ENCODE measurements around the gene ASXL3.

Gene ASXL3

GRCh38 chr18:33576999-33577646 lies 896 bp upstream of the ASXL3 start:
- Mint-ChIP-seq H3K9me3 (no peaks in the 10 kb centered on the region), H3K27me3 (peaks cover 27% of the 10 kb centered on the region), H3K4me1 (ENCODE audit: low read depth) (peaks cover 6% of the 10 kb centered on the region), H3K27ac (no peak overlapping the region), H3K36me3 (ENCODE audit: low read depth) (peaks cover 4% of the 10 kb centered on the region), H3K4me3 (peak overlapping the region; percentile 78)

DNA sequence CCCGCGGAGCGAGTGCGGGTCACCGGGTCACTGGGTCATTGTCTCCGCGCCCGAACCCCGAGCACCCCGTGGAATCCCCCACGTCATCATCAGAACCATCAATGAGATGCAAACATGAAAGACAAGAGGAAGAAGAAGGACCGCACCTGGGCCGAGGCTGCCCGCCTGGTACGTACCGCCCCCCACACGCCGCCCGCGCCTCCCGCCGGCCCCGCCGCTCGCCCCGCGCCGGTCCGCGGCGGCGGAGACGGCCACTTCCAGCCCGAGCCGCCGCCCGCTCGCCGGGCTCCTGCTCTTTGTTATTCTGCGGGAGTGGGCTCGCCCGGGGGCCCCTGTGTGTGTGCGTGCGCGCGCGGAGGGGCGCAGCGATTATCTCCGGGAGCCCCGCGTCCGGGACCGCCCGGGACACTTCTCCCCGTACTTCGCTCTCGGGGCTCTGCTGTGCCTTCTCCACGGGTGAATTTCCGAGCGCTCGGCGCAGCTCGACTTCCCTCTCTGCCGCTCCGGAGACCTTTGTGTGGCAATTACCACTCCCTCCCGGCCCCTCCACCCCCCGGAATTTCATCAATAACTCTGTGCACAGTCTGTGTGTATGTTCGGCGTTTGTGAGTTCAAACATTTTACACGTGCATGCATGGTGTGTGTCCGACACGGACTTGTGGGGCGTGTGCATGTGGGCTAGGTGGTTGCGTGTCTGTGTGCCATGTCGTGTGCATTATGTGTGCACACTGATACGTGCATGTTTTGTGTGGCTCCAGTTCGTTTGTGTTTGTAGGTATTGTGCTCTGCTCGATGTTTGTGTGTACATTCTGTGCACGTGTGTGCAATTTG lies 714 bp downstream of the ASXL3 start:
- H3K4me3 Mint-ChIP-seq: peak overlapping the region; percentile 37
- H3K27me3 Mint-ChIP-seq: peaks cover 27% of the 10 kb centered on the region
- H3K9me3 Mint-ChIP-seq: no peaks in the 10 kb centered on the region
- no peak overlapping the region for H3K27ac Mint-ChIP-seq
- peaks cover 4% of the 10 kb centered on the region for H3K36me3 Mint-ChIP-seq (ENCODE audit: low read depth)
- peaks cover 6% of the 10 kb centered on the region for H3K4me1 Mint-ChIP-seq (ENCODE audit: low read depth)

GRCh38 chr18:33579349-33580215 lies 1.6 kb downstream of the ASXL3 start:
- Mint-ChIP-seq H3K4me3 (no peak overlapping the region), H3K4me1 (ENCODE audit: low read depth) (peaks cover 6% of the 10 kb centered on the region), H3K27ac (no peak overlapping the region), H3K36me3 (ENCODE audit: low read depth) (peaks cover 4% of the 10 kb centered on the region), H3K9me3 (no peaks in the 10 kb centered on the region), H3K27me3 (peaks cover 27% of the 10 kb centered on the region)

GRCh38 chr18:33580546-33580945 lies 2.5 kb downstream of the ASXL3 start:
- Mint-ChIP-seq H3K4me3 (no peak overlapping the region), H3K36me3 (ENCODE audit: low read depth) (peaks cover 4% of the 10 kb centered on the region), H3K27ac (no peak overlapping the region), H3K4me1 (ENCODE audit: low read depth) (peaks cover 6% of the 10 kb centered on the region), H3K27me3 (peaks cover 23% of the 10 kb centered on the region), H3K9me3 (no peaks in the 10 kb centered on the region)

GRCh38 chr18:33581856-33582255 lies 3.8 kb downstream of the ASXL3 start:
- Mint-ChIP-seq H3K9me3 (peaks cover 4% of the 10 kb centered on the region), H3K36me3 (ENCODE audit: low read depth) (peaks cover 4% of the 10 kb centered on the region), H3K4me3 (no peak overlapping the region), H3K4me1 (ENCODE audit: low read depth) (peaks cover 6% of the 10 kb centered on the region), H3K27me3 (peaks cover 15% of the 10 kb centered on the region), H3K27ac (no peak overlapping the region)

- Mint-ChIP-seq H3K4me1 (ENCODE audit: low read depth) (no peaks in the 10 kb centered on the region), H3K4me3 (no peak overlapping the region), H3K27me3 (peaks cover 4% of the 10 kb centered on the region), H3K9me3 (peaks cover 4% of the 10 kb centered on the region), H3K27ac (no peak overlapping the region), H3K36me3 (ENCODE audit: low read depth) (no peaks in the 10 kb centered on the region)
Observed at GRCh38 chr18:33583901-33584300, 5.9 kb downstream of the ASXL3 start.

DNA sequence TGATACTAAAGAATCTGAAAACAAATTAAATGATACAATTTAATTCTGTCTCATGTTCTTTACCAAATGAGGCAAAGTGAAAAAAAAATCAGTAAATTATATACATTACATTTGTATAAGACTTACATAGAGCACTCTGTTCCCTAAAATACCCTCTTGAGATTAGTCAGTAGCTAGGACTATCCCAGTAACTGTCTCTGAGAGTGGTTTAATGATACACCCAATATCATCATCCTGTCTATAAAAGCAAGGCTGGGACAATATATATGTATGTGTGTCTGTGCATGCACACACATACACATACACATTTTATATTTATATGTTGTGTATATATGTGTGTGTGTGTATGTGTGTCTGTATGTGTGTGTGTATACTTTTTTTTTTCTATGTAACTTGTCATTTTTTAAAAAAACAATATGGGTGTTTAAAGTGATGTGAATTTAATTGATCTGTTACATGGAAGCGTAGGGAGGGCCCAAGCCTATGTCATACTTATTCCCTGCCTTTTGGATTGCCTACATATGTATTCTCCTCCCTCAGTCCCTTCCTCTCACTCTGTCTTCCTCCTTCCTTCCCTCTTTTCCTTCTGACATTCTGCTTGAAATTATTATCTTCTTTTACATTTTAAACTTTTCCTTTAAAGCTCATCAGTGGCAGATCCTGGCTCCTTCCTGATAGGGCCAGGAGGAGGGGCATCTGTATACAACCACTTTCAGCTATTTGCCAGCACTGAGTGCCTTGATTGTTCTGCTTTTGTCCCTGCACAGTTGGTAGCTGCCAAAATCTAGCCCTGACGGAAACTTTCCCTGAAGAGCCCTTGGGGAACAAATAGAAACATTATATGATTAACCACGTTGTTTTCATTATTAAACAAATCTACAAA lies 6.8 kb downstream of the ASXL3 start:
- H3K27ac Mint-ChIP-seq: no peak overlapping the region
- no peaks in the 10 kb centered on the region for H3K36me3 Mint-ChIP-seq (ENCODE audit: low read depth)
- no peaks in the 10 kb centered on the region for H3K4me1 Mint-ChIP-seq (ENCODE audit: low read depth)
- H3K9me3 Mint-ChIP-seq: peaks cover 4% of the 10 kb centered on the region
- H3K27me3 Mint-ChIP-seq: peaks cover 4% of the 10 kb centered on the region
- no peak overlapping the region for H3K4me3 Mint-ChIP-seq

DNA sequence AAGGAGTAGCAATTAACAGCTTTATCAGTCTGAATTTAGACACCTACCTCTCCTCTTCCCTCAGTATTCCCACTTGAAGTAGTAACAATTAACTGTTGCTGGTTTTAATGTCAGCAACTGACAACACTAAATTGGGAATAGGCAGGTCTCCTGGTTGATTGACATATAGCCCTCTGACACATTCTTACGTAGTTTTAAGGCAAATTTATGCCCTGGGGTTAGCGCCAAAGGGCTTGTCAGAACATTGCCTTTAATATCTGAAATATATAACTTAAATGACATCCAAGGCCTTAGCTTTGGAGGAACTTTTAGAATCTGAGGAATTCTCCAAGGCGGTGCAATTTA lies 7.4 kb downstream of the ASXL3 start:
- no peak overlapping the region for H3K27ac Mint-ChIP-seq
- H3K4me1 Mint-ChIP-seq (ENCODE audit: low read depth): no peaks in the 10 kb centered on the region
- peaks cover 4% of the 10 kb centered on the region for H3K27me3 Mint-ChIP-seq
- H3K4me3 Mint-ChIP-seq: no peak overlapping the region
- H3K36me3 Mint-ChIP-seq (ENCODE audit: low read depth): no peaks in the 10 kb centered on the region
- peaks cover 4% of the 10 kb centered on the region for H3K9me3 Mint-ChIP-seq

DNA sequence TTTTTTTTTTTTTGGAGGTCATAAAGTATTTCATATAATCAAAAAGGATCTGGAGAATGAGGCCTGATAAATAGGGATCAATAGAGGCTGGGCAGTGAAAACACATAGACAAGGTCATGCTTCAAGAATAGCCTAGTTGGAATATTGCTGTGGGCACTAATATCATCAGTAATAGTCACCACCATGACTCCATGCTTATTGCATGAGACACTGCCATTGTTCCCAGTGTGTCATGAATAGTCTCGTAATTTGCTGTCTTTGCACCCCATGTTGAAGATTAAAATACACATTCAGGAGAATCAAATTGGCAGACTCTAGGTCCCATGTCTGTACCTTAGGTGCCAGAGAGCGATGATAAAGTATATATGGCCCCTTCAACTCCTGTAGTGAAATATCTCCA lies 10.3 kb downstream of the ASXL3 start:
- no peaks in the 10 kb centered on the region for H3K4me1 Mint-ChIP-seq (ENCODE audit: low read depth)
- H3K27ac Mint-ChIP-seq: no peak overlapping the region
- peaks cover 7% of the 10 kb centered on the region for H3K9me3 Mint-ChIP-seq
- H3K36me3 Mint-ChIP-seq (ENCODE audit: low read depth): no peaks in the 10 kb centered on the region
- no peaks in the 10 kb centered on the region for H3K27me3 Mint-ChIP-seq
- no peak overlapping the region for H3K4me3 Mint-ChIP-seq

GRCh38 chr18:33593261-33593660 lies 15.2 kb downstream of the ASXL3 start:
- H3K36me3 Mint-ChIP-seq (ENCODE audit: low read depth): no peaks in the 10 kb centered on the region
- no peaks in the 10 kb centered on the region for H3K27me3 Mint-ChIP-seq
- no peak overlapping the region for H3K4me3 Mint-ChIP-seq
- H3K27ac Mint-ChIP-seq: no peak overlapping the region
- H3K9me3 Mint-ChIP-seq: peaks cover 4% of the 10 kb centered on the region
- no peaks in the 10 kb centered on the region for H3K4me1 Mint-ChIP-seq (ENCODE audit: low read depth)

DNA sequence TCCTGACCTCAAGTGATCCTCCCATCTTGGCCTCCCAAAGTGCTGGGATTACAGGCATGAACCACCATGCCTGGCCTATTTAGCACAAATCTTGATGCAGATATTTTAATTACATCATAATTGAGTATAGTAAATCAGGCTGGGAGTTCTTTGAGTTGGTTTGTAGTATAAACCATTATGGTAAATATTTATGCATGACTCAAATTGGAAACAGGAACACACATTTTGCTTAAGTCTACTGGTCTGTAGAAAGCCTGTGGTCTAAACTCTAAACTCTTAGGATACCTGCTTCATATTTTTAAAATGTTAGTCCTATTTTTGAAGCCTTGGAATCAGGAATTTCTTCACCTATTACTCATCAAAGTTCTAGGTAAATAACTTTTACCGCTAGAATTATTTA lies 16.8 kb downstream of the ASXL3 start:
- H3K4me3 Mint-ChIP-seq: no peak overlapping the region
- peaks cover 4% of the 10 kb centered on the region for H3K9me3 Mint-ChIP-seq
- H3K36me3 Mint-ChIP-seq (ENCODE audit: low read depth): no peaks in the 10 kb centered on the region
- H3K4me1 Mint-ChIP-seq (ENCODE audit: low read depth): no peaks in the 10 kb centered on the region
- no peaks in the 10 kb centered on the region for H3K27me3 Mint-ChIP-seq
- H3K27ac Mint-ChIP-seq: no peak overlapping the region

DNA sequence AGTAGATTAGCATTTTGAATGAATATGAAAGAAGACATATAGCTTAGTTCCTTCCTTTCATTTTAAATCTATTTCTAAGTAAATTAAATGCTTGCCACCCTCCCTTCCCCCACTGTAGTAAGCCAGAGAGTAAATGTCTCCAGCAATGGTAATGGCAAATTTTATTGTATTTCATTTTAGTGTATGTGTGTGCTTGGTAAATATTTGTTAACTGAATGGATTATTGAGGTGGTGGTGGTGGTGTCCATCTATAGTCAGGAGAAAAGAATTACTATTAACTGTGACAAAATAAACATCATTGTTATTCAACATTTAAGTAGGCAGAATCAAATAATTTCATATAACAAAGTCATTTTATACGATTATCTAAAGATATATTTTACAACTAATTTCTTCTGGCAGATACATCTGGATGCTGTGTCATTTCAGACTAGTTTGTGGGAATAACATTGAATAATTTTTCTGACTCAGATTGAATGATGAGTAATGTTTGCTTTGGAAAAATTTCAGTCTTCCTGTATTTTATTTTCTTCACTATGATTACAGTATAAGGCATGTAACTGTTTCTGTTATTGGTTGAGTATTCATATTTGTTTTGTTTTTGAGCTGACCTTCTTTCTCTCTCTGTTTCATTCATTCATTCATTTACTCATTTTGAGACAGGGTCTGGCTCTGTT lies 18.3 kb downstream of the ASXL3 start:
- Mint-ChIP-seq H3K4me3 (no peak overlapping the region), H3K36me3 (ENCODE audit: low read depth) (no peaks in the 10 kb centered on the region), H3K27me3 (no peaks in the 10 kb centered on the region), H3K9me3 (peaks cover 4% of the 10 kb centered on the region), H3K4me1 (ENCODE audit: low read depth) (no peaks in the 10 kb centered on the region), H3K27ac (no peak overlapping the region)

- H3K27ac Mint-ChIP-seq: no peak overlapping the region
- no peak overlapping the region for H3K4me3 Mint-ChIP-seq
- H3K9me3 Mint-ChIP-seq: peaks cover 4% of the 10 kb centered on the region
- H3K36me3 Mint-ChIP-seq (ENCODE audit: low read depth): no peaks in the 10 kb centered on the region
- H3K27me3 Mint-ChIP-seq: no peaks in the 10 kb centered on the region
- H3K4me1 Mint-ChIP-seq (ENCODE audit: low read depth): no peaks in the 10 kb centered on the region
Observed at GRCh38 chr18:33600846-33601245, 22.8 kb downstream of the ASXL3 start.

- Mint-ChIP-seq H3K4me1 (ENCODE audit: low read depth) (no peaks in the 10 kb centered on the region), H3K27ac (no peak overlapping the region), H3K4me3 (no peak overlapping the region), H3K27me3 (no peaks in the 10 kb centered on the region), H3K36me3 (ENCODE audit: low read depth) (no peaks in the 10 kb centered on the region), H3K9me3 (peaks cover 11% of the 10 kb centered on the region)
Observed at GRCh38 chr18:33603454-33603853, 25.4 kb downstream of the ASXL3 start.

Data from stimulated activated naive CD8-positive, alpha-beta T cell treated with anti-CD3 and anti-CD28 coated beads, Interleukin-15, Interleukin-2, amounts not matched to agents 100 ng/mL and 50 ng/mL, for 24 hours (primary cell).